GM12892 (cell line): ENCODE results near the gene FAM107B.

Experiments
- POLR2A ChIP-seq: IDR thresholded peaks from 2 replicates; pipeline ENCODE4 v1.6.1; 2011; ENCODE audit warnings: low read depth, low read length, control low read depth
- POLR2AphosphoS5 ChIP-seq: IDR thresholded peaks from 2 replicates; pipeline ENCODE4 v1.6.1; 2011; ENCODE audit warnings: low read depth, low read length, control low read depth
- TAF1 ChIP-seq: IDR thresholded peaks from 2 replicates; pipeline ENCODE4 v1.6.1; 2011; ENCODE audit warnings: low read depth, mild to moderate bottlenecking, control low read depth, low read length, borderline replicate concordance

- TF ChIP-seq TAF1 (no peak), POLR2A (no peak), POLR2AphosphoS5 (no peak)
These were observed 96.1 kb downstream of the FAM107B start for GRCh38 chr10:14678637-14679036.
